ENCODE data around the gene ARID5A. TPM values are rescaled to one million over a fixed set of nuclear protein-coding genes. Genes with fewer than 3 reads are reported as not detected.
A peak's percentile ranks its signal among the peaks of the same experiment; 100 is the strongest.

The ARID5A gene
- total RNA-seq, 1 donor = 7.6 TPM

GRCh38 chr2:96568094-96568493, 31.5 kb downstream of the ARID5A start:
- H3K27ac ChIP-seq (ENCODE audit: low read depth, low read length) = no peak overlapping the region
- no peaks in the 10 kb centered on the region for H3K9me3 ChIP-seq (ENCODE audit: low read depth, low read length)
- no peak for DNase-seq (ENCODE audit: insufficient read length, low spot score, missing footprints)
- TF ChIP-seq CTCF (IDR thresholded peaks at IDR 0.05; ENCODE audit: extremely low read depth, low read depth, low read length) = no peak
- H3K36me3 ChIP-seq (ENCODE audit: insufficient read depth, low read length) = no peaks in the 10 kb centered on the region
- no peak overlapping the region for H3K4me2 ChIP-seq (ENCODE audit: insufficient read depth, low read length)
- no peak overlapping the region for H3K4me3 ChIP-seq (ENCODE audit: insufficient read depth, low read length)
- no peak overlapping the region for H2AFZ ChIP-seq (ENCODE audit: low read length)
- H4K20me1 ChIP-seq (ENCODE audit: insufficient read depth, low read length) = no peaks in the 10 kb centered on the region
- H3K27me3 ChIP-seq (ENCODE audit: insufficient read depth, low read length) = no peaks in the 10 kb centered on the region
- no peaks in the 10 kb centered on the region for H3K4me1 ChIP-seq (ENCODE audit: insufficient read depth, low read length)
- no peaks in the 10 kb centered on the region for H3K79me2 ChIP-seq (ENCODE audit: insufficient read depth, low read length)

- Histone ChIP-seq H3K4me2 (ENCODE audit: insufficient read depth, low read length) (no peak overlapping the region), H3K36me3 (ENCODE audit: insufficient read depth, low read length) (no peaks in the 10 kb centered on the region), H3K4me3 (ENCODE audit: insufficient read depth, low read length) (no peak overlapping the region), H3K4me1 (ENCODE audit: insufficient read depth, low read length) (no peaks in the 10 kb centered on the region), H3K27ac (ENCODE audit: low read depth, low read length) (no peak overlapping the region), H3K27me3 (ENCODE audit: insufficient read depth, low read length) (no peaks in the 10 kb centered on the region), H2AFZ (ENCODE audit: low read length) (no peak overlapping the region), H4K20me1 (ENCODE audit: insufficient read depth, low read length) (no peaks in the 10 kb centered on the region), H3K9me3 (ENCODE audit: low read depth, low read length) (no peaks in the 10 kb centered on the region), H3K79me2 (ENCODE audit: insufficient read depth, low read length) (no peaks in the 10 kb centered on the region)
- DNase-seq (ENCODE audit: insufficient read length, low spot score, missing footprints) = no peak
- peak; percentile 34 for TF ChIP-seq CTCF (IDR thresholded peaks at IDR 0.05; ENCODE audit: extremely low read depth, low read depth, low read length)
Measured at GRCh38 chr2:96574364-96574763, 37.8 kb downstream of the ARID5A start.

- Histone ChIP-seq H3K4me3 (ENCODE audit: insufficient read depth, low read length) (no peak overlapping the region), H3K4me1 (ENCODE audit: insufficient read depth, low read length) (no peaks in the 10 kb centered on the region), H3K27me3 (ENCODE audit: insufficient read depth, low read length) (no peaks in the 10 kb centered on the region), H3K4me2 (ENCODE audit: insufficient read depth, low read length) (no peak overlapping the region), H4K20me1 (ENCODE audit: insufficient read depth, low read length) (no peaks in the 10 kb centered on the region), H3K36me3 (ENCODE audit: insufficient read depth, low read length) (no peaks in the 10 kb centered on the region), H2AFZ (ENCODE audit: low read length) (no peak overlapping the region), H3K27ac (ENCODE audit: low read depth, low read length) (no peak overlapping the region), H3K79me2 (ENCODE audit: insufficient read depth, low read length) (no peaks in the 10 kb centered on the region), H3K9me3 (ENCODE audit: low read depth, low read length) (no peaks in the 10 kb centered on the region)
- DNase-seq (ENCODE audit: insufficient read length, low spot score, missing footprints) = no peak
- no peak for TF ChIP-seq CTCF (IDR thresholded peaks at IDR 0.05; ENCODE audit: extremely low read depth, low read depth, low read length)
Measured at GRCh38 chr2:96575785-96576456, 39.4 kb downstream of the ARID5A start.

- H3K36me3 ChIP-seq (ENCODE audit: insufficient read depth, low read length) = no peaks in the 10 kb centered on the region
- no peak overlapping the region for H3K4me2 ChIP-seq (ENCODE audit: insufficient read depth, low read length)
- H3K4me3 ChIP-seq (ENCODE audit: insufficient read depth, low read length) = no peak overlapping the region
- H3K27me3 ChIP-seq (ENCODE audit: insufficient read depth, low read length) = no peaks in the 10 kb centered on the region
- H3K4me1 ChIP-seq (ENCODE audit: insufficient read depth, low read length) = no peaks in the 10 kb centered on the region
- H3K9me3 ChIP-seq (ENCODE audit: low read depth, low read length) = no peaks in the 10 kb centered on the region
- H2AFZ ChIP-seq (ENCODE audit: low read length) = no peak overlapping the region
- no peaks in the 10 kb centered on the region for H3K79me2 ChIP-seq (ENCODE audit: insufficient read depth, low read length)
- no peak for DNase-seq (ENCODE audit: insufficient read length, low spot score, missing footprints)
- no peak overlapping the region for H3K27ac ChIP-seq (ENCODE audit: low read depth, low read length)
- no peak for TF ChIP-seq CTCF (IDR thresholded peaks at IDR 0.05; ENCODE audit: extremely low read depth, low read depth, low read length)
- no peaks in the 10 kb centered on the region for H4K20me1 ChIP-seq (ENCODE audit: insufficient read depth, low read length)
Measured at GRCh38 chr2:96577501-96577900, 40.9 kb downstream of the ARID5A start.
